Type B pancreatic cell (in vitro differentiated cells): ENCODE data around the gene LKAAEAR1. TPM values are rescaled to one million over a fixed set of nuclear protein-coding genes. Genes with fewer than 3 reads are reported as not detected.

Experiments
- DNase-seq: peaks from one replicate; pipeline ENCODE4 v3.0.0; 2021; ENCODE audit warnings: mixed read lengths; ENCODE audit not compliant: unreplicated experiment; ENCODE audit errors: extremely low spot score
- H3K27ac Mint-ChIP-seq: 2 replicates; pipeline ENCODE4 v1.8.0; 2021; ENCODE audit warnings: mild to moderate bottlenecking, mixed read lengths
- H3K27me3 Mint-ChIP-seq: 2 replicates; pipeline ENCODE4 v1.8.0; 2021; ENCODE audit warnings: mixed read lengths
- H3K36me3 Mint-ChIP-seq: 2 replicates; pipeline ENCODE4 v1.8.0; 2021; ENCODE audit warnings: mixed read lengths
- H3K4me1 Mint-ChIP-seq: one replicate; pipeline ENCODE4 v1.8.0; 2021; ENCODE audit warnings: mixed read lengths; ENCODE audit not compliant: unreplicated experiment
- H3K4me3 Mint-ChIP-seq: 2 replicates; pipeline ENCODE4 v1.8.0; 2021; ENCODE audit warnings: mild to moderate bottlenecking, mixed read lengths
- H3K9me3 Mint-ChIP-seq: 2 replicates; pipeline ENCODE4 v1.8.0; 2021; ENCODE audit warnings: mixed read lengths
- total RNA-seq: library from RNA; stranded (reverse); gene quantifications from 2 replicates; pipeline ENCODE4 v1.2.1, GENCODE V29; 2021; ENCODE audit warnings: low replicate concordance
- TF ChIP-seq, protein P1 (sequence below): fragments of 200-600 bp; sonication (generic); conservative IDR thresholded peaks from 2 replicates; pipeline ENCODE4 v1.5.0; 2021; ENCODE audit warnings: antibody characterized with exemption, mild to moderate bottlenecking

Gene LKAAEAR1
- total RNA-seq, 1 donor from 2014 or later: not detected

DNA sequence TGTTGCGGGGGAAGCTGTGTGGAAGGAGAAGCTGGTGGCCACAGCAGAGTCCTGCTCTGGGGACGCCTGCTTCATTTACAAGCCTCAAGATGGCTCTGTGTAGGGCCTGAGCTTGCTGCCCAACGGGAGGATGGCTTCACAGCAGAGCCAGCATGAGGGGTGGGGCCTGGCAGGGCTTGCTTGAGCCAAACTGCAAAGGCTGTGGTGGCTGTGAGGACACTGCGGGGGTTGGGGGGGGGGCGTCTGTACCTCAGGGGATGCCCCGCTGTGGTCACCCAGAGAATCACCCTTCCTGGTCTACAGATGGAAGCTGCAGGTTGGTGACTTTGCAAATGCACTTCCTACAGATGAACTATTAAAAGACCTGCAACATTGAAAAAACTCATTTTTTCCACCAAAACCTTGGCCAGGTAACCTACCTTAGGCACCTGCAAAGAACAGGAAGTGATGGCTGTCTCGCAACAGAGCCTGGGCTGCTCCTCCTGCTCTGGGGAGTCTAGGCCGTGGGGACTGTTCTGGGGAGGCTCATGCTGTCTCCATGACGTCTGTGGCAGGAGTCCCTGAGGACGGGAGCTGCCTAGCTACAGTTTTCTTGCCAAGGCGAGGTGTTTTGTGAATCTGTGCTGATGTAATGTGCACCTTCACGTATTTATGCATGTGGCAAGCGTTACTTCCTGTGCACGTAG lies 15.8 kb upstream of the LKAAEAR1 start:
- Mint-ChIP-seq H3K9me3 (no peaks in the 10 kb centered on the region), H3K4me1 (peaks cover 5% of the 10 kb centered on the region), H3K27ac (no peak overlapping the region), H3K4me3 (no peak overlapping the region), H3K36me3 (no peaks in the 10 kb centered on the region), H3K27me3 (peaks cover 32% of the 10 kb centered on the region)
- TF ChIP-seq, protein P1, sequence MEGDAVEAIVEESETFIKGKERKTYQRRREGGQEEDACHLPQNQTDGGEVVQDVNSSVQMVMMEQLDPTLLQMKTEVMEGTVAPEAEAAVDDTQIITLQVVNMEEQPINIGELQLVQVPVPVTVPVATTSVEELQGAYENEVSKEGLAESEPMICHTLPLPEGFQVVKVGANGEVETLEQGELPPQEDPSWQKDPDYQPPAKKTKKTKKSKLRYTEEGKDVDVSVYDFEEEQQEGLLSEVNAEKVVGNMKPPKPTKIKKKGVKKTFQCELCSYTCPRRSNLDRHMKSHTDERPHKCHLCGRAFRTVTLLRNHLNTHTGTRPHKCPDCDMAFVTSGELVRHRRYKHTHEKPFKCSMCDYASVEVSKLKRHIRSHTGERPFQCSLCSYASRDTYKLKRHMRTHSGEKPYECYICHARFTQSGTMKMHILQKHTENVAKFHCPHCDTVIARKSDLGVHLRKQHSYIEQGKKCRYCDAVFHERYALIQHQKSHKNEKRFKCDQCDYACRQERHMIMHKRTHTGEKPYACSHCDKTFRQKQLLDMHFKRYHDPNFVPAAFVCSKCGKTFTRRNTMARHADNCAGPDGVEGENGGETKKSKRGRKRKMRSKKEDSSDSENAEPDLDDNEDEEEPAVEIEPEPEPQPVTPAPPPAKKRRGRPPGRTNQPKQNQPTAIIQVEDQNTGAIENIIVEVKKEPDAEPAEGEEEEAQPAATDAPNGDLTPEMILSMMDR: no peak
- DNase-seq: no peak

DNA sequence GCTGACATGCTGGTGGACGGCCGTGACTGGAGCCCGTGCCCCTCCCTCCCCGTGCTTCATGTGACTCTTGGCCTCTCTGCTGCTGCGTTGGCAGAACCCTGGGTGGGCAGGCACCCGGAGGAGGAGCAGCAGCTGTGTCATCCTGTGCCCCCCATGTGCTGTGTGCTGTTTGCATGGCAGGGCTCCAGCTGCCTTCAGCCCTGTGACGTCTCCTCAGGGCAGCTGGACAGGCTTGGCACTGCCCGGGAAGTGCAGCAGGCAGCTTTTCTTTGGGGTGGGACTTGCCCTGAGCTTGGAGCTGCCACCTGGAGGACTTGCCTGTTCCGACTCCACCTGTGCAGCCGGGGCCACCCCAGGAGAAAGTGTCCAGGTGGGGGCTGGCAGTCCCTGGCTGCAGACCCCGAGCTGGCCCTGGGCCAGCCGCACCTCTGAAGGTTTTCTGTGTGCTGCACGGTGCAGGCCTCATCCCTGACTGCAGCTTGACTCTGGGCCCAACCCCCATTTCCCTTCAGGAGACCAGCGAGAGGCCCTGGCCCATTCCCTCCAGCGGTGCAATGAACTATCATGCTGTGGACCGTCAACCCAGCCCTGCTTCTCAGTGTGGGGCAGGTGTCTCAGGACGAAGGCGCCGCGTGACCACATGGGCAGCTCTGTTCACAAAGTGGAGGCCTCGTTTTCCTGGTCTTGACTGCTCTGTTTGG lies 15.0 kb upstream of the LKAAEAR1 start:
- TF ChIP-seq, protein P1: no peak
- Mint-ChIP-seq H3K27ac (no peak overlapping the region), H3K4me3 (no peak overlapping the region), H3K27me3 (peaks cover 32% of the 10 kb centered on the region), H3K36me3 (no peaks in the 10 kb centered on the region), H3K4me1 (peaks cover 5% of the 10 kb centered on the region), H3K9me3 (no peaks in the 10 kb centered on the region)
- DNase-seq: no peak

GRCh38 chr20:64098471-64099013 lies 14.3 kb upstream of the LKAAEAR1 start:
- TF ChIP-seq, protein P1: no peak
- Mint-ChIP-seq H3K4me3 (no peak overlapping the region), H3K27me3 (peaks cover 27% of the 10 kb centered on the region), H3K36me3 (no peaks in the 10 kb centered on the region), H3K27ac (no peak overlapping the region), H3K9me3 (no peaks in the 10 kb centered on the region), H3K4me1 (peaks cover 2% of the 10 kb centered on the region)
- DNase-seq: no peak

- DNase-seq: no peak
- Mint-ChIP-seq H3K9me3 (no peaks in the 10 kb centered on the region), H3K4me3 (no peak overlapping the region), H3K4me1 (no peaks in the 10 kb centered on the region), H3K36me3 (no peaks in the 10 kb centered on the region), H3K27ac (no peak overlapping the region), H3K27me3 (peaks cover 23% of the 10 kb centered on the region)
- TF ChIP-seq, protein P1: no peak
Observed at GRCh38 chr20:64096535-64096934, 12.3 kb upstream of the LKAAEAR1 start.

DNA sequence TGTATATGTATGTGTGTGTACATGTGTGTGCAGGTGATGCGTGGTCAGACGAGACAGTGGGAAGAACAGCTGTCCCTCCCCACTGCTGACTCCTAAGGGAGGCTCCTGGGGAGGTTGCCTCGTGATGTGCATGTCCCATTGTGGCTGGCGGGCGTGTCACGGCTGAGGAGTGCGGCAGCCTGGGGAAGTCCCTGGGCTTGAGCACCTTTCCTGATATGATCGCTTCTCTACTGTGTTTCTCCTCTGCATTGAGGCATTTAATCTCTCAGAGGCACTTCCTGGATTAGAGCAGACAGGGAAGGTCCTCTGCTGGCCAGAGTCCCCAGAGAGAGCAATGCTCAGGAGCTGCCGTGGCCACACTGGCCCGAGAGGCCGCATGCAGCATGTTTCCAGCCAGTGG lies 11.7 kb upstream of the LKAAEAR1 start:
- TF ChIP-seq, protein P1: no peak
- peaks cover 18% of the 10 kb centered on the region for H3K27me3 Mint-ChIP-seq
- H3K4me3 Mint-ChIP-seq: no peak overlapping the region
- DNase-seq: no peak
- H3K27ac Mint-ChIP-seq: no peak overlapping the region
- H3K36me3 Mint-ChIP-seq: no peaks in the 10 kb centered on the region
- no peaks in the 10 kb centered on the region for H3K4me1 Mint-ChIP-seq
- no peaks in the 10 kb centered on the region for H3K9me3 Mint-ChIP-seq
